SK-N-SH treated with all-trans-retinoic acid at 6 μM for 48 hours (cell line): Measurements from ENCODE around the gene RPS24.

Experiments used
- BACH2 ChIP-seq: fragments of 250-450 bp; sonication (Bioruptor Pico); IDR thresholded peaks from 2 replicates; pipeline ENCODE4 v1.9.0; 2021; ENCODE audit warnings: mild to moderate bottlenecking, borderline replicate concordance
- CSRNP3 ChIP-seq: fragments of 250-450 bp; sonication (Bioruptor Pico); IDR thresholded peaks from 2 replicates; pipeline ENCODE4 v1.5.1; 2021; ENCODE audit warnings: mild to moderate bottlenecking, moderate library complexity
- POU6F1 ChIP-seq: fragments of 250-450 bp; sonication (Bioruptor Pico); IDR thresholded peaks from 2 replicates; pipeline ENCODE4 v1.8.0; 2021; ENCODE audit warnings: low read depth, mild to moderate bottlenecking, moderate library complexity, borderline replicate concordance
- TF ChIP-seq, protein P1 (sequence below): fragments of 250-450 bp; sonication (Bioruptor Pico); IDR thresholded peaks from 2 replicates; pipeline ENCODE4 v1.8.0; 2020; ENCODE audit warnings: mild to moderate bottlenecking, moderate library complexity, borderline replicate concordance

DNA sequence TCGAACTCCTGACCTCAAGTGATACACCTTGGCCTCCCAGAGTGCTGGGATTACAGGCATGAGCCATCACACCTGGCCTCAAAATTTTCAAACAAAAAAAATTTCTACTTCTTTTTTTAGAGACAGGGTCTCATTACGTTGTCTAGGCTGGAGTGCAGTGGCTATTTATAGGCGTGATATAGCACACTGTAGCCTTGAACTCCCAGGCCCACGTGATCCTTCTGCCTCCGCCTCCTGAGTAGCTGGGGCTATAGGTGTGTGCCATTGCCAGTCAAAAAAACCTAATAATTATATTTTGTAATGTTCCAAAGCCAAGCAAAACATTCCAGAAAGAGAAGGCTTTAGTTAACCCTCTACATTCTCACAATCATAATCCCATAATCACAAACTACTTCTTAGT lies 18.1 kb upstream of the RPS24 start:
- TF ChIP-seq CSRNP3 = no peak
- no peak for TF ChIP-seq POU6F1 (CRISPR knock-in tag)
- no peak for TF ChIP-seq BACH2 (CRISPR knock-in tag)
- TF ChIP-seq, protein P1, sequence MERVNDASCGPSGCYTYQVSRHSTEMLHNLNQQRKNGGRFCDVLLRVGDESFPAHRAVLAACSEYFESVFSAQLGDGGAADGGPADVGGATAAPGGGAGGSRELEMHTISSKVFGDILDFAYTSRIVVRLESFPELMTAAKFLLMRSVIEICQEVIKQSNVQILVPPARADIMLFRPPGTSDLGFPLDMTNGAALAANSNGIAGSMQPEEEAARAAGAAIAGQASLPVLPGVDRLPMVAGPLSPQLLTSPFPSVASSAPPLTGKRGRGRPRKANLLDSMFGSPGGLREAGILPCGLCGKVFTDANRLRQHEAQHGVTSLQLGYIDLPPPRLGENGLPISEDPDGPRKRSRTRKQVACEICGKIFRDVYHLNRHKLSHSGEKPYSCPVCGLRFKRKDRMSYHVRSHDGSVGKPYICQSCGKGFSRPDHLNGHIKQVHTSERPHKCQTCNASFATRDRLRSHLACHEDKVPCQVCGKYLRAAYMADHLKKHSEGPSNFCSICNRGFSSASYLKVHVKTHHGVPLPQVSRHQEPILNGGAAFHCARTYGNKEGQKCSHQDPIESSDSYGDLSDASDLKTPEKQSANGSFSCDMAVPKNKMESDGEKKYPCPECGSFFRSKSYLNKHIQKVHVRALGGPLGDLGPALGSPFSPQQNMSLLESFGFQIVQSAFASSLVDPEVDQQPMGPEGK = no peak
